B cell (primary cell): ENCODE results near the gene HOXB6. TPM values are rescaled to one million over a fixed set of nuclear protein-coding genes. Genes with fewer than 3 reads are reported as not detected.

Source experiments
- ATAC-seq: fragments of 200-7000 bp; cut with Tn5 transposase; one replicate; pipeline ENCODE4 v1.10.0; 2021; ENCODE audit warnings: low read depth, mild to moderate bottlenecking, moderate number of reproducible peaks, moderate library complexity
- CTCF ChIA-PET: fragments of 350-600 bp; sonication (Branson Sonifier 250); formaldehyde crosslinking; loops from one replicate; lab custom pipeline; 2021; ENCODE audit warnings: antibody characterized with exemption, inconsistent platforms; lab: Charles Lee
- POLR2A ChIA-PET: fragments of 350-600 bp; sonication (Branson Sonifier 250); formaldehyde crosslinking; loops from one replicate; lab custom pipeline; 2021; ENCODE audit warnings: antibody characterized with exemption; lab: Charles Lee
- DNase-seq: peaks from one replicate; pipeline ENCODE4 v3.0.0; 2013
- H2AFZ ChIP-seq: 2 replicates; pipeline ENCODE4 v1.6.1; 2012; ENCODE audit warnings: mild to moderate bottlenecking, low read depth, low read length; ENCODE audit not compliant: insufficient read depth, poor library complexity, severe bottlenecking
- H3K27ac ChIP-seq, 2 donors: 1 replicate in 1 of 2; 2 replicates in 1 of 2; pipeline ENCODE4 v1.5.1; 2012 to 2013; ENCODE audit warnings: low read length in 2 of 2, mild to moderate bottlenecking in 2 of 2, moderate library complexity in 1 of 2
- H3K27me3 ChIP-seq, 4 experiments: fragments of 200-600 bp in 1 of 4; sonication (generic) in 1 of 4; replicated peaks in 1 of 4; 1 replicate in 2 of 4; 2 replicates in 2 of 4; pipeline versions ENCODE4 v1.6.1 to v1.7.0; 2013 to 2016; ENCODE audit warnings: low read length in 3 of 4, mild to moderate bottlenecking in 2 of 4, mixed read lengths in 1 of 4, moderate library complexity in 1 of 4; ENCODE audit not compliant: insufficient read depth in 4 of 4, control insufficient read depth in 3 of 4; ENCODE audit errors: control extremely low read depth in 1 of 4
- H3K36me3 ChIP-seq, 2 experiments: replicated peaks in 1 of 2; 1 replicate in 1 of 2; 2 replicates in 1 of 2; pipeline versions ENCODE4 v1.6.1 to v1.7.1; 2013; ENCODE audit warnings: low read length in 1 of 2; ENCODE audit not compliant: insufficient read depth in 2 of 2, control insufficient read depth in 1 of 2; ENCODE audit errors: control extremely low read depth in 1 of 2, extremely low read depth in 1 of 2
- H3K4me1 ChIP-seq, 2 donors: fragments of 200-600 bp in 1 of 2; sonication (generic) in 1 of 2; 1 replicate in 1 of 2; 2 replicates in 1 of 2; pipeline versions ENCODE4 v1.5.1 to v1.6.1; 2013 to 2017; ENCODE audit warnings: low read length in 2 of 2; ENCODE audit not compliant: control insufficient read depth in 2 of 2, insufficient read depth in 2 of 2
- H3K4me2 ChIP-seq: replicated peaks from 2 replicates; pipeline ENCODE3; 2012; ENCODE audit warnings: mild to moderate bottlenecking, low read depth, low read length; ENCODE audit not compliant: poor library complexity, severe bottlenecking
- H3K4me3 ChIP-seq, 5 experiments: fragments of 200-600 bp in 1 of 5; sonication (generic) in 1 of 5; 1 replicate in 3 of 5; 2 replicates in 2 of 5; pipeline versions ENCODE4 v1.5.1 to v1.7.0; 2011 to 2016; ENCODE audit warnings: low read length in 4 of 5, mild to moderate bottlenecking in 4 of 5, low read depth in 2 of 5, control low read depth in 1 of 5, moderate library complexity in 1 of 5; ENCODE audit not compliant: insufficient read depth in 1 of 5; ENCODE audit errors: control extremely low read depth in 1 of 5, extremely low read depth in 1 of 5
- H3K79me2 ChIP-seq: fragments of 200-600 bp; sonication (generic); one replicate; pipeline ENCODE4 v1.6.0; 2016; ENCODE audit warnings: low read length; ENCODE audit not compliant: control insufficient read depth, insufficient read depth
- H3K9ac ChIP-seq: fragments of 200-600 bp; sonication (generic); 2 replicates; pipeline ENCODE4 v1.6.1; 2017; ENCODE audit warnings: mild to moderate bottlenecking, low read length, moderate library complexity
- H3K9me3 ChIP-seq, 3 donors: one replicate each; pipeline versions ENCODE4 v1.6.1 to v1.7.1; 2013; ENCODE audit warnings: low read length in 2 of 3; ENCODE audit not compliant: control insufficient read depth in 2 of 3, insufficient read depth in 1 of 3; ENCODE audit errors: control extremely low read depth in 1 of 3
- H4K20me1 ChIP-seq: 2 replicates; pipeline ENCODE4 v1.6.0; 2012; ENCODE audit warnings: mild to moderate bottlenecking, low read length; ENCODE audit not compliant: insufficient read depth, control insufficient read depth, poor library complexity, severe bottlenecking
- H3K27ac Mint-ChIP-seq: one replicate; pipeline ENCODE4 v1.8.0; 2021; ENCODE audit warnings: mixed read lengths
- H3K27me3 Mint-ChIP-seq: one replicate; pipeline ENCODE4 v1.8.0; 2021; ENCODE audit warnings: mixed read lengths
- H3K4me1 Mint-ChIP-seq: one replicate; pipeline ENCODE4 v1.8.0; 2021; ENCODE audit warnings: mixed read lengths
- H3K4me3 Mint-ChIP-seq: one replicate; pipeline ENCODE4 v1.8.0; 2021; ENCODE audit warnings: mixed read lengths
- H3K9me3 Mint-ChIP-seq: one replicate; pipeline ENCODE4 v1.8.0; 2022; ENCODE audit warnings: mixed read lengths; ENCODE audit not compliant: insufficient read depth
- CTCF ChIP-seq: fragments of 200-600 bp; IDR thresholded peaks from one replicate; pipeline ENCODE4 v1.8.0; 2022; ENCODE audit warnings: antibody characterized with exemption, mild to moderate bottlenecking
- EZH2 ChIP-seq: IDR thresholded peaks from 2 replicates; pipeline ENCODE4 v1.6.1; 2012; ENCODE audit warnings: borderline replicate concordance, low read depth, mild to moderate bottlenecking, moderate library complexity, low read length; ENCODE audit not compliant: insufficient read depth, poor library complexity, severe bottlenecking
- WGBS: methylation state at CpG from one replicate; pipeline ENCODE4 v1.1.5; 2013; ENCODE audit warnings: missing lambda C conversion rate; ENCODE audit not compliant: insufficient coverage; 5-methylcytosine and 5-hydroxymethylcytosine counted together
- intact Hi-C: fragments of 100-400 bp; cut with micrococcal nuclease; formaldehyde crosslinking; loops from one replicate; pipeline ENCODE4 v1.10.0; 2022
- polyA plus RNA-seq: library from polyadenylated mRNA; depleted of rRNA; stranded (reverse); fragments of >200 nt; gene quantifications from 2 replicates; pipeline ENCODE4 v1.2.3, GENCODE V29; 2012
- total RNA-seq, 2 donors: library from RNA; stranded (reverse); fragments of 120-200 nt in 1 of 2; gene quantifications; 1 replicate in 1 of 2; 2 replicates in 1 of 2; pipeline versions ENCODE4 v1.2.3 to v1.2.4, GENCODE V29; 2013 to 2022

Gene HOXB6
- total and polyA plus RNA-seq, 2 donors (not counting 1 experiment from before 2014, with no cell fraction given), result 0.10 TPM; not detected in 1

GRCh38 chr17:48569240-48569582, 35.6 kb downstream of the HOXB6 start:
- H3K4me1 Mint-ChIP-seq, result peaks cover 9% of the 10 kb centered on the region
- H3K9me3 ChIP-seq, result peaks cover 0 to 6% (median 0%) of the 10 kb centered on the region in 3 donors
- H3K9me3 Mint-ChIP-seq, result no peaks in the 10 kb centered on the region
- TF ChIP-seq EZH2 (no peak), CTCF (no peak)
- no peak overlapping the region for H3K4me3 Mint-ChIP-seq
- H2AFZ ChIP-seq, result no peak overlapping the region
- no peak overlapping the region for H3K9ac ChIP-seq
- intact Hi-C loops, result no loop called here
- WGBS, result 100% methylated on average over 1 of the region's 3 CpGs
- ATAC-seq, result no peak
- H3K4me1 ChIP-seq, result peaks cover 5 to 8% of the 10 kb centered on the region in 2 donors
- H3K27me3 Mint-ChIP-seq, result peaks cover 23% of the 10 kb centered on the region
- peaks cover 0 to 57% (median 25%) of the 10 kb centered on the region in 4 experiments for H3K27me3 ChIP-seq
- H4K20me1 ChIP-seq, result no peaks in the 10 kb centered on the region
- H3K36me3 ChIP-seq, result no peaks in the 10 kb centered on the region
- CTCF ChIA-PET, result interaction anchor here (1.3 kb wide), 1 partner anchor 217 kb away, joined by 3 read pairs; no protein-coding TSS in a partner anchor
- DNase-seq, result no peak
- H3K27ac ChIP-seq, result no peak overlapping the region
- H3K4me3 ChIP-seq, result no peak overlapping the region
- no peaks in the 10 kb centered on the region for H3K79me2 ChIP-seq
- H3K4me2 ChIP-seq, result peak overlapping the region; percentile 40
- no peak overlapping the region for H3K27ac Mint-ChIP-seq
- POLR2A ChIA-PET, result no interaction called here

GRCh38 chr17:48568499-48569239, 36.1 kb downstream of the HOXB6 start:
- peak; percentile 16 for DNase-seq
- H3K27ac Mint-ChIP-seq, result no peak overlapping the region
- Histone ChIP-seq H3K4me1 (peaks cover 5 to 8% of the 10 kb centered on the region in 2 donors), H3K36me3 (no peaks in the 10 kb centered on the region), H4K20me1 (no peaks in the 10 kb centered on the region), H2AFZ (peak overlapping the region; percentile 37), H3K9ac (no peak overlapping the region), H3K4me3 (peak overlapping the region in 1 of 5 experiments; percentile 36), H3K4me2 (peak overlapping the region; percentile 40), H3K9me3 (peaks cover 0 to 6% (median 0%) of the 10 kb centered on the region in 3 donors), H3K27me3 (peaks cover 0 to 61% (median 25%) of the 10 kb centered on the region in 4 experiments), H3K79me2 (no peaks in the 10 kb centered on the region), H3K27ac (no peak overlapping the region)
- intact Hi-C loops, result no loop called here
- H3K4me3 Mint-ChIP-seq, result no peak overlapping the region
- CTCF ChIA-PET, result interaction anchor here (1.3 kb wide), 1 partner anchor 217 kb away, joined by 3 read pairs; no protein-coding TSS in a partner anchor
- ATAC-seq, result no peak
- POLR2A ChIA-PET, result no interaction called here
- no peak for TF ChIP-seq CTCF
- no peak for TF ChIP-seq EZH2
- H3K4me1 Mint-ChIP-seq, result peaks cover 9% of the 10 kb centered on the region
- no peaks in the 10 kb centered on the region for H3K9me3 Mint-ChIP-seq
- 17% methylated on average over 12 of the region's 33 CpGs for WGBS
- peaks cover 23% of the 10 kb centered on the region for H3K27me3 Mint-ChIP-seq
